Neural cell (in vitro differentiated cells): Measurements from ENCODE around the gene TMCO2.

Experiments used
- CTCF ChIP-seq: fragments of 450-650 bp; IDR thresholded peaks from 2 replicates; pipeline ENCODE4 v1.5.1; 2014; ENCODE audit warnings: antibody characterized with exemption, mild to moderate bottlenecking, moderate library complexity; ENCODE audit not compliant: poor library complexity, severe bottlenecking
- RAD21 ChIP-seq: fragments of 450-650 bp; conservative IDR thresholded peaks from 2 replicates; pipeline ENCODE4 v1.6.1; 2014; ENCODE audit warnings: antibody characterized with exemption, mild to moderate bottlenecking, moderate library complexity

- TF ChIP-seq RAD21 (no peak), CTCF (no peak)
Measured at GRCh38 chr1:40268211-40268610, 20.5 kb downstream of the TMCO2 start.
